ENCODE data around the gene FCAMR.

Gene FCAMR

GRCh38 chr1:206955476-206956451 is 14.5 kb downstream of the FCAMR start:
- DNase-seq = peak; percentile 66

DNA sequence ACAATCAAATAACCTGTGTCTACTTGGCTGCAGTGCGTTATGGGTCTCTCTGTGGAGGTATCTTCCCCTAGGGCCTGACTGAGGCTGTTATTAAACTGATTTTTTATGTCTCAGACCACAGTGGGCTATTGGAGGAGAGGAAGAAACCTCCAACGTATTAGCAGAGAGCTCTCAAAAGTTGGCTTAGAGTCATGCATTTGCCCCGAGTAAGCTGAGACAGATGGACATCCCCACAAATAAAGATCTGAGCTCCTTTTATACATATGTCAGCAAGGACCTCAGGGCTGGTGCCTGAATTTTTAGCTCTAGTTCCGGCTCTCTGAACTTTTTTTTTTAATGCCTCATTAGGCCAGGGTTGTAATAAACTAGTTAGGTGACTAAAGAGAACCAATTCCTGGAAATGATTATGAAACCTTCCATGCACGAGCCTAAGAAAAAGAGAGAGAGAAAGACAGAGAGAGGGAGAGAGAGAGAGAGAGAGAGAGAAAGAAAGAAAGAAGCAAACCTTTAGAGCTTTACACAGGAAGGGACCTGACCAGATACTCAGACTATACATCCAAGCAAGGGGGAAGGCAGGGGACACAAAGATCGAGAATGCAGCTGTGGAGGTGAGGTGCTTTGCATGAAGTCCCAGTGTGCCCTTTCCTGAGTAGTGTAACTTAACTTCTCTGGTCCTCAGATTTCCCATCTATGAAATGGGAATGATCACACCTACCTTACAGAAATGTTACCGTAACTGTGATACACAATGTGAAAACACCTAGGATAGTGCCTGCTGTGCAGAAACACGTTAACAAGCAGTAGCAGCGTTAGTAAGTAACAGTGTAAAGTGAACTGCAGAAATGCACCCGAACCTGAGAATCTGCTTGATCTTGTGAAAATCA is 15.6 kb downstream of the FCAMR start:
- DNase-seq = no peak

- DNase-seq = no peak
Observed at GRCh38 chr1:206953626-206954025, 16.6 kb downstream of the FCAMR start.

- DNase-seq = no peak
Observed at GRCh38 chr1:206953126-206953525, 17.1 kb downstream of the FCAMR start.

DNA sequence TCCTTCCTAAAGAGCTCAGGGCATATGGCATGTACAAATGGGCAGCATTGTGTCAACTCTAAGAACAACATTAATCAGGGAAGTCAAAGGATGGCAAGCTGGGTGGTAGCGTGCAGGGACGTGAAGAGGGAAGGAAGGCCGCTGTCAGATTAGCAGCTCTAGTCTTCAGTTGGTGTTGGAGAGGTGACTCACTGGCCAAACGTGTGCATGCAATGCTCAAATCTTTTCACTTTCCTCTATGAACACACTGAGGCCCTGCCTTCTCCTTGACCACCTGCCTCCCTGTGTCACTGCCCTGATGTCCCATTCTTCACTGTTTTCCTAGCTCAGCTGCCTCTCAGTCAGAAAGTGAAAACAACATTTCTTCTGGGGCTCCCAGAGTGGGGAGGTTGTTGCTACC is 18.1 kb downstream of the FCAMR start:
- DNase-seq = no peak

GRCh38 chr1:206951318-206952100 is 18.8 kb downstream of the FCAMR start:
- DNase-seq = no peak

DNA sequence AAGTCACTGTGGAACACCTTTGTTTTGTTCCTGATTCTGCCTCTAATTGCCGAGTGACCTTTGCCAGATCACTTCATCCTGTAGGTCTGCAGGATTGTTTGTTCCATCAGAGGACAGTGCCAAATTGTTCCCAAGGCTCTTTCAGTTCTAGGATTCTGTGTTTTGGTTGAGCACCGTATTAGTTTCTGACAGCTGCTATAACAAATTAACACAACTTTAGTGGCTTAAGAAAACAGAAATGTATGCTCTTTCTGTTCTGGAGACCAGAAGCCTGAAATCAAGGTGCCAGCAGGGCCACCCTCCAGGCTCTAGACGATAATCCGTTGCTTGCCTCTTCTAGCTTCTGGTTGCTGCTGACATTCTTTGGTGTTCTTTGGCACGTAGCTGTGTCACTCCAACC is 20.6 kb downstream of the FCAMR start:
- no peak for DNase-seq

DNA sequence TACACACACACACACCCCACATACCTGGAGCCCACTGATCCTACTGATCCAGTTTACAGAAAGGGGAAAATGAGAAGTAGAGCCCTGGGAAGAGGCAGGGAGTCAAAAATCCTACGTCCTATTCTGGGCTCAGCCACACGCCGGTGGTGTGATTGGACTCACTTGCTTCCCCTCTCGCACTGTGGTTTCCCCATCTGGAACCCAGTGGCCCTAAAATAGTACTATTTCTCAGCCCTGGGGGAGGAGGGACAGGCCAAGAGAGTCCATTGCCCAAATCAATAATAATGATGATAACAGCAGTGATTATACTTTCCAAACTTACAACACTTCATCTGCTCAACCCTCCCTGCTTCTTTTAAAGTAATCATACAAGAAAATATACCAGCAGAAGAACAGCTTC is 21.1 kb downstream of the FCAMR start:
- no peak for DNase-seq

DNA sequence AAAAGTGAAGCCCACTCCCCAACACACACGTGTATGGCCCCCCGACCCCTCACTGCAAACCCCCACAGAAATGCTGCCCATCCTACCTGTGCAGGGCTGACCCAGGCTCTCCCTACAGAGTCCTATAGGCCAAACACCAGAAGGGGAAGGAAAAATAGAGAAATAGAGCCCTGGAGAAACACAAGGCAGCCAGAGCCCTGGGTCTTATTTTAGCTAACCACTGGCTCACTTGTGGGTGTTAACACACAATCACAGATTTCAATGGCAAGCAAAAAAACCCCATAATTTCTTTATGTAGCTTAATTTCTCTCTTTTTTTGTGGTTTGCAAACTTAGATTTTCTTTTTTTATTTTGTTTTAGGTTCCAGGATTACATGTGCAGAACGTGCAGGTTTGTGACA is 23.0 kb downstream of the FCAMR start:
- DNase-seq = no peak

GRCh38 chr1:206946261-206946660 is 24.0 kb downstream of the FCAMR start, which contains the start of gene PIGR:
TSS of gene PIGR (minus strand) at chr1:206946466. CDS start at chr1:206940531, 5,935 bp downstream.
- no peak for DNase-seq

DNA sequence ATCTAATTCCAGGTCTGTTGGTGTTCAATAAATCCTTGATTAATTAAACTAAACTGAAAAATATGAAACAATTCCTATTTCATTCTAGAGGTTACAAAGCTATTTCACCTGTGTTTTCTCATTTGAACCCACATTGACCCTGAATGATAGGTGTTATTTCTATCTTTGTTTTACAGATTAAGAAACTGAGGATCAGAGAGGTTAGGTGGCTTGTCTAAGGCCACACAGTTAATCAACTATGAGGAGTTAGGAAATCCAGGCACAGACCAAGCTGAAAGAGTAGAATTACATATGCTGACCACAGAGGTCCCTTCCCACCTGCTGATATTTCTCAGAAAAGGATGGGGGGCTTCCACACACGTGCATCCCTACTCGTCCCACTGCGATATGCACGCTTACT is 24.5 kb downstream of the FCAMR start:
- no peak for DNase-seq

DNA sequence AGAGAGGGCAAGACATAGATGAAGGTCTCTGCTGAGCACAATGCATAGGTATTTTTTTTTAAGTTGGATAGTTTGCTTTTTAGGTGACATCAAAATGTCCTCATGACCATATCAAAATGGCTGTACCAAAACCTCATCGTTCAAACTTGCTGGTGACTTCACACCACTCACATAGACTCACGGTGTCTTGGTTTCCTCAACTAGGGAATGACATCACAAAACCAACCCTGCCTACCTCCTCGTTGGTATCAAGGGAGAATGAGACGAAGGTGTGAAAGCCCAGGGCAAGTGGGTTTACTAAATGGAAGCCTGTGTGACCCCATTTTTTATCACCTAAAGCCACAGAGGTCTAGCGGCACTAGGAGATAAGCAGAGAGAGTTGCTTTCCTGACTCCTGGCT is 25.6 kb downstream of the FCAMR start:
- DNase-seq = no peak

DNA sequence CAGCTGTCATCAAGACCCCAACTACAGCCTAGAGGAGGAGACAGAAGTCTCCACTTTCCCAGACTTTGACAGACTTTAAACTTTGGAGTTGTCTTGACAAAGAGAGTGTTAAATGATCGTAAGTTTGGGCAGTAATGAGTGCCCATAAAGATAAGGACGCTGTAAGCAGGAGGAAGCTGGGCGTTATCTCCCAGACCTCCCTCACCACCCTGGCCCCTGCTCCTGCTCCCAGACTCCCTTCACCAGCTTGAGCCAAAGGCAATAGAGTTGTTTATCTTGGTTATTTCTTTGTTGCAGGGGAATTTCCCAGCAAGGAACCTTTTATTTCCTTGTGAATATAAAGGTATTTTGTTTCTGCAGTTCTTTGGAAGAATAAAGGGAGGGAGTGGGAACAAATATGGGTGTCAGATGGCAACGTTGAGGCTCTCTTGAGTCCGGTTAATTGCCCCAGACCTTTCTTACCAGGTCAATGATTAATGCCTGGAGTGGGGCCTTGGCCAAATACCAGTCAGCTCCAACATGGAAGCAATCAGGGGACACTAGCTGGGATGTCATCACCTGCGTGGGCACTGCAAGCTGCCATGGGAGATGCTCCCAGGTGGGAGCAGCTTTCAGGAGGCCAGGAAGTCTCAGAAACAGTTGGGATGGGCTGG is 28.4 kb downstream of the FCAMR start:
- DNase-seq = no peak

GRCh38 chr1:206940588-206940936 is 29.7 kb downstream of the FCAMR start:
- no peak for DNase-seq

GRCh38 chr1:206939841-206940587 is 30.2 kb downstream of the FCAMR start:
- no peak for DNase-seq

DNA sequence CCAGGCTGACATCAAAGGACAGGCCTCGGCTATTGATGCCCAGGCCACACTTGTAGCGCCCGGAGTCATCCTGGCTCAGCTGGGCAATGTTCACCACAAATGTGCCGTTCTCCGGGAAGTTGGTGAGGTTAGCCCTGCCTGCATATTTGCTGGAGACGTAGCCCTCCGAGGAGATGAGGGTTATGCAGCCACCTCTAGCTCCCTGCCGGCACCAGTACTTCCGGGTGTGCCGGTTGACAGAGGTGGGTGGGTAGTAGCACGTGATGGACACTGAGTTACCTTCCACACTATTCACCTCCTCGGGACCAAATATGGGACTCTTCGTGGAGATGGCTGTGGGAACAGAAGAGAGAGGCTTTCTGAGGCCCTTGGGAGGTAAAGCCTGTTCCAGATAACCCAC is 31.1 kb downstream of the FCAMR start:
- DNase-seq = no peak

DNA sequence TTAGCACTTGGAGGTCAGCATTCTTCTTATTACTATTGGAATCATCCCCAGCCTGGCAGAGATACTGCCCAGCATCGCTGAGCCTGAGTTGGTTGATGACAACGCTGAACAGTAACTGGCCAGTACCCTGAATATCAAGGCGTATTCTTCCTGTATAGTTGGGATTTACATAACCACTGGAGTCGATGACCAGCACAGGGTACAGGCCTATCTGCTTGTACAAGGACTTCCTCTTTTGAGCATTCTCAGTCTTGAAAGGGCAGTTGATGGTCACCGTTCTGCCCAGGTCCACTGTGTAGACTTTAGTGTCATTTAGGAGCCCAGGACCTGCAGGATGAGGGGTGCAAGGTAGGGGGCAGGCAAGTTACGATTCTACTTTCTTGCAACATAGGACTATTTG is 32.8 kb downstream of the FCAMR start:
- no peak for DNase-seq

DNA sequence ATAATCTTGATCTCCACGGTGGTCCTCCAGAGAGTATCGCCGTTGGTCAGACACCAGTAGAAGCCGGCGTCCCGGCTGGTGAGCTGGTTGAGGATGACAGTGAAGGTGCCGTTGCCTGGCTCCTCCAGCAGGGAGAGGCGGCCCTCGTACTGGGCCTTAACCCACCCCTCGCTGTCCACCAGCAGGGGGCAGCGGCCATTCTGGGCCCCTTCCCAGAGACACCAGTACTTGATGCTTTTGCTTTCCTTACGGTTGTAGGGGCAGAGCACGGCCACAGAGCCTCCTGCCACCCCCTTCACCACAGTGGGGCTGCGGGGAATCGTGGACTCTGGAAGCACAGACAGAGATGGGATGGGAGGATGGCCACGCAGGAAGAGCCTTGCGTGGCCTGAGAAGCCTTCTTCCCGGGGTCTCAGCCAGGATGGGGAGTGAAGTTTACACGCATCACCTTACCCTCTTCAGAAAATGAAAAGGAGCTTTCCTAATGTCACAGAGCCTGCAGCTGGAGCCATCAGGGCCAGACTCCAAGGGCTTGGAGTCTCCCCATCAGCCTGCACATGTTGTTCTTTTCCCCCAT is 34.7 kb downstream of the FCAMR start:
- peak; percentile 15 for DNase-seq

DNA sequence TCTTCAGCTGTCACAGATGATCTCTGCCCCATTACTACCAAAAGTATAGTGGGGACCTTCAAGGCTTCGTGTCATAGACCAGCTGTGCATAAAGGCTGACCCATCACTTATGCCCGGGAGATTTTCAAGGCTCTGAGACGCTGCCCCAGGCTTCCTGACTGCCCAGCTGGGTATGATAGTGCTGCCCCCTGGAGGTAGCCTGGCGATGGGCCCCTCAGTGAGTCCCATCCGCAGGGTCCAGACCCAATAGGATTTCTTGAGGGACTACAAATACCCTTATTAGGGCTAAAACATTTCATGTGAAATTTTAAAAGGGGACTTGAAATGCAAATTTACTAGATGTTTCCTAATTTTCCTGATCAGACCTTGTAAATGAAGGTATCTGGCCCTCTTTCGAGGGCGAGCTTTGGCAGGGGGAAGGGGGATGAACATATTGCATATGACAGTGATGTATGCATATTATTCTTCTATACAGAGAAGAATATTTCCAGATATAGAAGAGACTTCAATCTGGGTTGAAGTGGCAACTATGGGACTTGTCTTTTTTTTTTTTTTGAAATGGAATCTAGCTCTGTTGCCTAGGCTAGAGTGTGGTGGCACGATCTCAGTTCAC is 36.8 kb downstream of the FCAMR start:
- DNase-seq = no peak

- no peak for DNase-seq
Observed at GRCh38 chr1:206932177-206932576, 38.1 kb downstream of the FCAMR start.

DNA sequence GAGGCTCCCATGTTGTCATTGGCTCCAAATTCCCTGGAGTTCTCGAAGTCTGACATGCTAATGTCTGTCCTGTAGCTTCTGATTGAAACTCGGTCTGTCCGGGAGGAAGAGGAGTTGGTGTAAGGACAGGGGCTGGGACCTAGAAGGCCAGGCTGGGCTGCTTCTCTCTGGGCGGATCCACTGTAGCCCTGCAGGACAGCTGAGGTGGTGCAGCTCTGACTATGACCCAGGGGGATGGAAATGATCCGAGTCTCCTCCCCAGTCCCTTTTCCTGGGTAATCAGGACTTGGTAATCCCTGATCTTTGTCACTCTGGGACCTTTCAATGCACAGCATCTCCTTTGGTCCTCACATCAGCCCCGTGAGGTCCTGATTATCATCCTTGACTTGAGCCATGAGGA is 38.6 kb downstream of the FCAMR start:
- no peak for DNase-seq
